H1 (cell line): ENCODE data around the gene CCL3. TPM values are rescaled to one million over a fixed set of nuclear protein-coding genes. Genes with fewer than 3 reads are reported as not detected.

ENCODE experiments used
- CTCF ChIA-PET: fragments of 300-600 bp; sonication (Branson Sonifier 250); formaldehyde crosslinking; loops from one replicate; lab custom pipeline; 2021; ENCODE audit not compliant: partially characterized antibody; lab: Charles Lee
- POLR2A ChIA-PET: fragments of 300-600 bp; sonication (Branson Sonifier 250); formaldehyde crosslinking; loops from one replicate; lab custom pipeline; 2021; ENCODE audit warnings: inconsistent platforms; ENCODE audit not compliant: partially characterized antibody; lab: Charles Lee
- DNase-seq, 2 experiments: peaks; one replicate each; pipeline versions ENCODE4 v3.0.0 to v3.0.0-alpha.2; 2010 to 2022; ENCODE audit warnings: low spot score in 2 of 2, low read depth in 1 of 2, mixed read lengths in 1 of 2
- FAIRE-seq: peaks from 2 replicates; lab custom pipeline; 2011; peaks lifted over from hg19 to GRCh38; lab: Jason Lieb, UNC
- H2AFZ ChIP-seq: 2 replicates; pipeline ENCODE4 v1.8.1; 2012; ENCODE audit warnings: low read length, inconsistent platforms
- H2AK5ac ChIP-seq: 2 replicates; pipeline ENCODE4 v1.6.1; 2013; ENCODE audit warnings: low read depth, low read length
- H2BK120ac ChIP-seq: replicated peaks from 2 replicates; pipeline ENCODE3; 2013; ENCODE audit warnings: low read depth, low read length, inconsistent platforms
- H2BK12ac ChIP-seq: 2 replicates; pipeline ENCODE4 v1.6.1; 2013; ENCODE audit warnings: low read depth, low read length
- H2BK15ac ChIP-seq: 2 replicates; pipeline ENCODE4 v1.6.1; 2013; ENCODE audit warnings: low read length
- H2BK20ac ChIP-seq: 2 replicates; pipeline ENCODE4 v1.6.1; 2013; ENCODE audit warnings: low read length
- H2BK5ac ChIP-seq: 2 replicates; pipeline ENCODE4 v1.6.1; 2013; ENCODE audit warnings: low read depth, low read length
- H3K14ac ChIP-seq: 2 replicates; pipeline ENCODE4 v1.6.1; 2013; ENCODE audit warnings: inconsistent platforms; ENCODE audit not compliant: insufficient read length
- H3K18ac ChIP-seq: 2 replicates; pipeline ENCODE4 v1.6.1; 2013; ENCODE audit warnings: low read length; ENCODE audit errors: extremely low read depth
- H3K23ac ChIP-seq: 2 replicates; pipeline ENCODE4 v1.6.1; 2013; ENCODE audit warnings: inconsistent platforms; ENCODE audit not compliant: insufficient read length
- H3K23me2 ChIP-seq: 2 replicates; pipeline ENCODE4 v1.6.1; 2013; ENCODE audit warnings: low read depth, low read length
- H3K27ac ChIP-seq: 2 replicates; pipeline ENCODE4 v1.6.1; 2011; ENCODE audit warnings: low read depth, low read length, inconsistent platforms
- H3K27me3 ChIP-seq, 4 experiments: replicated peaks in 1 of 4; 1 replicate in 1 of 4; 2 replicates in 3 of 4; pipeline versions ENCODE4 v1.6.1 to v1.8.1; 2011 to 2013; ENCODE audit warnings: low read length in 3 of 4, mild to moderate bottlenecking in 3 of 4, inconsistent platforms in 2 of 4, mixed read lengths in 2 of 4, moderate library complexity in 1 of 4; ENCODE audit not compliant: control insufficient read depth in 3 of 4, insufficient read depth in 3 of 4; ENCODE audit errors: extremely low read depth in 1 of 4
- H3K36me3 ChIP-seq, 4 experiments: 2 replicates each; pipeline versions ENCODE4 v1.6.1 to v1.8.1; 2011 to 2013; ENCODE audit warnings: mild to moderate bottlenecking in 4 of 4, low read length in 3 of 4, moderate library complexity in 2 of 4, control low read depth in 1 of 4, inconsistent platforms in 1 of 4; ENCODE audit not compliant: insufficient read depth in 4 of 4, control insufficient read depth in 2 of 4
- H3K4ac ChIP-seq: replicated peaks from 2 replicates; pipeline ENCODE3; 2013; ENCODE audit warnings: low read length, low read depth, mixed read lengths, inconsistent platforms; ENCODE audit not compliant: insufficient read length
- H3K4me1 ChIP-seq, 4 experiments: replicated peaks in 1 of 4; 1 replicate in 1 of 4; 2 replicates in 3 of 4; pipeline versions ENCODE4 v1.6.1 to v1.8.1; 2011 to 2013; ENCODE audit warnings: low read length in 3 of 4, inconsistent platforms in 2 of 4, mixed read lengths in 1 of 4; ENCODE audit not compliant: insufficient read depth in 4 of 4, control insufficient read depth in 3 of 4
- H3K4me2 ChIP-seq, 2 experiments: 2 replicates each; pipeline versions ENCODE4 v1.6.1 to v1.8.1; 2011 to 2013; ENCODE audit warnings: low read depth in 2 of 2, low read length in 2 of 2, control low read depth in 1 of 2, inconsistent platforms in 1 of 2, mild to moderate bottlenecking in 1 of 2; ENCODE audit not compliant: insufficient read depth in 1 of 2
- H3K4me3 ChIP-seq, 4 experiments: fragments of 200-600, 300-600 bp in 1 of 4; sonication (generic), shearing (Covaris generic), sonication (Bioruptor Twin) in 1 of 4; 2 replicates each; pipeline versions ENCODE4 v1.5.1 to v1.8.1; 2011 to 2016; ENCODE audit warnings: low read length in 4 of 4, low read depth in 3 of 4, control low read depth in 2 of 4, inconsistent platforms in 2 of 4, mild to moderate bottlenecking in 2 of 4, mixed read lengths in 1 of 4, moderate library complexity in 1 of 4; ENCODE audit not compliant: insufficient read depth in 2 of 4; ENCODE audit errors: extremely low read depth in 1 of 4
- H3K56ac ChIP-seq: replicated peaks from 2 replicates; pipeline ENCODE3; 2013; ENCODE audit warnings: low read depth, mild to moderate bottlenecking, mixed read lengths, low read length, inconsistent platforms; ENCODE audit not compliant: insufficient read length
- H3K79me1 ChIP-seq: 2 replicates; pipeline ENCODE4 v1.6.1; 2013; ENCODE audit warnings: low read depth, low read length, control low read depth
- H3K79me2 ChIP-seq, 2 experiments: 2 replicates each; pipeline versions ENCODE4 v1.6.1 to v1.8.1; 2012 to 2013; ENCODE audit warnings: low read length in 2 of 2, mild to moderate bottlenecking in 2 of 2, inconsistent platforms in 1 of 2; ENCODE audit not compliant: insufficient read depth in 2 of 2, control insufficient read depth in 1 of 2
- H3K9ac ChIP-seq, 4 experiments: replicated peaks in 1 of 4; 1 replicate in 1 of 4; 2 replicates in 3 of 4; pipeline versions ENCODE4 v1.6.1 to v1.8.1; 2011 to 2013; ENCODE audit warnings: low read depth in 3 of 4, low read length in 3 of 4, control low read depth in 2 of 4, mild to moderate bottlenecking in 2 of 4, moderate library complexity in 2 of 4, inconsistent platforms in 1 of 4; ENCODE audit errors: extremely low read depth in 1 of 4
- H3K9me3 ChIP-seq, 2 experiments: 2 replicates each; pipeline versions ENCODE4 v1.6.1 to v1.8.1; 2012 to 2013; ENCODE audit warnings: mild to moderate bottlenecking in 2 of 2, moderate library complexity in 2 of 2, control low read depth in 1 of 2, inconsistent platforms in 1 of 2, low read depth in 1 of 2, low read length in 1 of 2, mixed read lengths in 1 of 2; ENCODE audit not compliant: insufficient read depth in 2 of 2
- H4K20me1 ChIP-seq, 2 experiments: replicated peaks in 1 of 2; 2 replicates each; pipeline versions ENCODE3 to v1.8.1; 2011 to 2013; ENCODE audit warnings: inconsistent platforms in 2 of 2, low read length in 2 of 2, mild to moderate bottlenecking in 1 of 2; ENCODE audit not compliant: insufficient read depth in 2 of 2, control insufficient read depth in 1 of 2
- H4K5ac ChIP-seq: 2 replicates; pipeline ENCODE4 v1.6.1; 2013; ENCODE audit warnings: low read length, low read depth, mixed read lengths, inconsistent platforms; ENCODE audit not compliant: insufficient read length
- H4K8ac ChIP-seq: 2 replicates; pipeline ENCODE4 v1.8.0; 2013; ENCODE audit warnings: mild to moderate bottlenecking, moderate library complexity, low read length, inconsistent platforms; ENCODE audit not compliant: insufficient read depth; ENCODE audit errors: extremely low read depth
- H4K91ac ChIP-seq: replicated peaks from 2 replicates; pipeline ENCODE3; 2013; ENCODE audit warnings: low read length, mixed read lengths, inconsistent platforms; ENCODE audit not compliant: insufficient read length
- CTBP2 ChIP-seq: IDR thresholded peaks from 2 replicates; pipeline ENCODE4 v1.7.0; 2011; ENCODE audit warnings: borderline replicate concordance, mild to moderate bottlenecking, moderate library complexity, mixed read lengths, low read length; ENCODE audit not compliant: insufficient read depth, insufficient read length
- EGR1 ChIP-seq: IDR thresholded peaks from 2 replicates; pipeline ENCODE4 v1.6.1; 2011; ENCODE audit warnings: low read depth, low read length, borderline replicate concordance
- HDAC6 ChIP-seq: IDR thresholded peaks from one replicate; pipeline ENCODE4 v1.7.1; 2012; ENCODE audit warnings: low read depth, mild to moderate bottlenecking, inconsistent platforms, low read length, moderate library complexity
- KDM5A ChIP-seq: fragments of 200-600 bp; IDR thresholded peaks from 2 replicates; pipeline ENCODE4 v1.7.1; 2012; ENCODE audit warnings: mild to moderate bottlenecking, low read length, inconsistent platforms, mixed read lengths
- NANOG ChIP-seq: IDR thresholded peaks from 2 replicates; pipeline ENCODE4 v1.6.1; 2011; ENCODE audit warnings: low read length, low read depth, mild to moderate bottlenecking, inconsistent platforms; ENCODE audit not compliant: insufficient read depth, poor library complexity, severe bottlenecking
- NRF1 ChIP-seq: IDR thresholded peaks from 2 replicates; pipeline ENCODE4 v1.6.1; 2011; ENCODE audit warnings: mild to moderate bottlenecking, low read depth, low read length, improper control_type of control experiment
- POU5F1 ChIP-seq: IDR thresholded peaks from 2 replicates; pipeline ENCODE4 v1.6.1; 2011; ENCODE audit warnings: low read depth, mild to moderate bottlenecking, low read length, moderate library complexity
- RAD21 ChIP-seq, 2 experiments: IDR thresholded peaks in 1 of 2; conservative IDR thresholded peaks in 1 of 2; 2 replicates each; pipeline ENCODE4 v1.6.1; 2011; ENCODE audit warnings: low read depth in 2 of 2, low read length in 2 of 2, improper control_type of control experiment in 1 of 2, inconsistent platforms in 1 of 2, mild to moderate bottlenecking in 1 of 2, moderate library complexity in 1 of 2
- SIN3A ChIP-seq, 2 experiments: IDR thresholded peaks in 1 of 2; conservative IDR thresholded peaks in 1 of 2; 2 replicates each; pipeline ENCODE4 v1.6.1; 2011 to 2012; ENCODE audit warnings: low read length in 2 of 2, improper control_type of control experiment in 1 of 2, low read depth in 1 of 2, mild to moderate bottlenecking in 1 of 2
- SP2 ChIP-seq: IDR thresholded peaks from 2 replicates; pipeline ENCODE4 v1.6.1; 2012; ENCODE audit warnings: mild to moderate bottlenecking, low read length, inconsistent platforms
- SUZ12 ChIP-seq: fragments of 200-600 bp; sonication (generic); IDR thresholded peaks from 2 replicates; pipeline ENCODE4 v1.6.1; 2012; ENCODE audit warnings: mild to moderate bottlenecking, inconsistent platforms, low read length, moderate library complexity, mixed read lengths
- TAF7 ChIP-seq: optimal IDR thresholded peaks from 2 replicates; pipeline ENCODE3; 2011; ENCODE audit warnings: low read depth, mild to moderate bottlenecking, inconsistent platforms, low read length, moderate library complexity, borderline replicate concordance
- WGBS, 2 experiments: shearing (Covaris generic) in 1 of 2; methylation state at CpG; one replicate each; pipeline versions ENCODE4 v1.1.6 to v1.1.7; 2013 to 2015; ENCODE audit warnings: low lambda C conversion rate in 2 of 2, mixed read lengths in 2 of 2, inconsistent platforms in 1 of 2, low coverage in 1 of 2, missing lambda C conversion rate in 1 of 2; ENCODE audit not compliant: insufficient replicate concordance in 2 of 2, insufficient coverage in 1 of 2, insufficient read length in 1 of 2; ENCODE audit errors: extremely low coverage in 1 of 2, missing lambda C conversion rate in 1 of 2; 5-methylcytosine and 5-hydroxymethylcytosine counted together
- polyA plus RNA-seq, 7 experiments: library from polyadenylated mRNA; depleted of rRNA in 3 of 7; stranded (reverse) in 5 of 7; unstranded in 2 of 7; fragments of >200 nt in 5 of 7; fragments of 200-250 nt in 2 of 7; gene quantifications; 1 replicate in 5 of 7; 2 replicates in 1 of 7; 4 replicates in 1 of 7; pipeline versions ENCODE4 v1.2.1 to v1.2.3, GENCODE V29; 2011 to 2013; ENCODE audit warnings: missing spikeins in 2 of 7, mixed read lengths in 2 of 7
- total RNA-seq: library from RNA; stranded (reverse); fragmentation: NEBNext Ultra II Directional; extraction: Animal tissue kit (Norgen Biotek cat#: 25700); gene quantifications from 2 replicates; pipeline ENCODE4 v1.2.1, GENCODE V29; 2021
- TF ChIP-seq, protein P1 (sequence below): IDR thresholded peaks from 2 replicates; pipeline ENCODE4 v1.6.1; 2012; ENCODE audit warnings: inconsistent platforms

CCL3 gene
- total and polyA plus RNA-seq, 2 of the 8 experiments (the other 6 are each of a cell fraction or from before 2014, with no cell fraction given): not detected

DNA sequence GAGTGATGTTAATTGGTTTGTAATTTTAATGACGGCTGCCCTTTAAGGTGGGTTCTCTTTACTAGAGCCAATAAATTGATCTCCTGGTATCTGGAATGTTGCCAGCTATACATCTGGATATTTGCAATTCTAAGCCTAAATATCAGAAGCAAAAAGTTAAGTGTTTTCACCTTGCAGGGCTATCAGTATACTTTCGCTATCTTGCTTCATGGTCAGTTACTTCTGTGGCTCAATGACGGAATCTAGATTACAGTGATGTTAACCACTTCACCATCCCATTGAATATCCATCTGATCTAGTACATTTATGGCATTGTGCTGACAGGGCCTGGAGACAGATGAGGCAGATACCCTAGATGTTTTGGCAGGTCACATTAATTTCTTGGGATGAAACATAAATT, 42.0 kb upstream of the CCL3 start:
- no peak overlapping the region for H2BK12ac ChIP-seq
- H3K27ac ChIP-seq: no peak overlapping the region
- no peak overlapping the region for H3K4me2 ChIP-seq
- no peak overlapping the region for H4K8ac ChIP-seq
- H3K23me2 ChIP-seq: no peaks in the 10 kb centered on the region
- no peak overlapping the region for H3K18ac ChIP-seq
- no peak overlapping the region for H3K56ac ChIP-seq
- CTCF ChIA-PET: interaction anchor here (1.3 to 5.0 kb wide), 3 partner anchors 13 to 150 kb away, joined by 4 to 20 read pairs (median 6); partner anchors contain the start of gene CCL16
- POLR2A ChIA-PET: no interaction called here
- H2BK20ac ChIP-seq: no peak overlapping the region
- no peak overlapping the region for H2BK15ac ChIP-seq
- no peak for DNase-seq
- WGBS, 2 experiments: 93% methylated on average over 3 of the region's 3 CpGs; no CpG with 5 or more reads in 1 of the 2 experiments
- no peak overlapping the region for H2BK5ac ChIP-seq
- H3K23ac ChIP-seq: no peak overlapping the region
- no peak overlapping the region for H2BK120ac ChIP-seq
- H3K36me3 ChIP-seq: no peaks in the 10 kb centered on the region
- no peak overlapping the region for H3K9ac ChIP-seq
- no peak overlapping the region for H2AFZ ChIP-seq
- no peak overlapping the region for H2AK5ac ChIP-seq
- no peak overlapping the region for H4K91ac ChIP-seq
- FAIRE-seq: no peak
- H3K14ac ChIP-seq: no peak overlapping the region
- no peaks in the 10 kb centered on the region for H3K79me1 ChIP-seq
- H3K79me2 ChIP-seq: no peaks in the 10 kb centered on the region
- no peaks in the 10 kb centered on the region for H4K20me1 ChIP-seq
- no peaks in the 10 kb centered on the region for H3K4me1 ChIP-seq
- no peaks in the 10 kb centered on the region for H3K9me3 ChIP-seq
- no peaks in the 10 kb centered on the region for H3K27me3 ChIP-seq
- H3K4me3 ChIP-seq: no peak overlapping the region
- H4K5ac ChIP-seq: no peak overlapping the region
- no peak overlapping the region for H3K4ac ChIP-seq
- TF ChIP-seq CTBP2 (no peak), SIN3A (conservative IDR thresholded peaks at IDR 0.05 in 1 of 2, IDR thresholded peaks at IDR 0.05 in 1 of 2; ENCODE audit: low read depth in 1 of 2, low read length in 2 of 2) (no peak), POU5F1 (no peak), SP2 (no peak), NANOG (no peak), NRF1 (no peak), RAD21 (IDR thresholded peaks at IDR 0.05 in 1 of 2, conservative IDR thresholded peaks at IDR 0.05 in 1 of 2; ENCODE audit: low read depth in 2 of 2, low read length in 2 of 2) (no peak), KDM5A (no peak), TAF7 (no peak), EGR1 (no peak), SUZ12 (no peak), HDAC6 (no peak)
- TF ChIP-seq, protein P1, sequence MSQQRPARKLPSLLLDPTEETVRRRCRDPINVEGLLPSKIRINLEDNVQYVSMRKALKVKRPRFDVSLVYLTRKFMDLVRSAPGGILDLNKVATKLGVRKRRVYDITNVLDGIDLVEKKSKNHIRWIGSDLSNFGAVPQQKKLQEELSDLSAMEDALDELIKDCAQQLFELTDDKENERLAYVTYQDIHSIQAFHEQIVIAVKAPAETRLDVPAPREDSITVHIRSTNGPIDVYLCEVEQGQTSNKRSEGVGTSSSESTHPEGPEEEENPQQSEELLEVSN: no peak
